Measurements from ENCODE around the gene TGFB2. TPM values are rescaled to one million over a fixed set of nuclear protein-coding genes. Genes with fewer than 3 reads are reported as not detected.

TGFB2 gene
- total RNA-seq, 2 experiments from 2014 or later = 0.11 TPM

GRCh38 chr1:218377143-218377660 lies 32.1 kb downstream of the TGFB2 start:
- ChIA-PET CTCF (no interaction called here), POLR2A (interaction anchor here (1.3 kb wide), 1 partner anchor 12 kb away, joined by 3 read pairs; no protein-coding TSS in a partner anchor)
- Mint-ChIP-seq H3K27ac (no peak overlapping the region), H3K27me3 (peaks cover 22% of the 10 kb centered on the region), H3K9me3 (no peaks in the 10 kb centered on the region), H3K36me3 (ENCODE audit: low read depth) (no peaks in the 10 kb centered on the region), H3K4me1 (ENCODE audit: low read depth) (peaks cover 6% of the 10 kb centered on the region), H3K4me3 (no peak overlapping the region)
- Histone ChIP-seq H3K9me3 (ENCODE audit: control insufficient read depth in 1 of 2, insufficient read depth in 1 of 2, low read length in 2 of 2) (no peaks in the 10 kb centered on the region), H3K4me3 (ENCODE audit: low read length) (no peak overlapping the region), H3K27ac (ENCODE audit: low read depth in 1 of 2, low read length in 2 of 2) (no peak overlapping the region), H3K27me3 (ENCODE audit: control insufficient read depth in 1 of 2, insufficient read depth in 2 of 2, low read length in 2 of 2) (no peaks in the 10 kb centered on the region), H3K36me3 (ENCODE audit: insufficient read depth, low read length) (no peaks in the 10 kb centered on the region), H3K4me1 (ENCODE audit: insufficient read depth, low read length) (peaks cover 4% of the 10 kb centered on the region)
- DNase-seq (peak in 12 of 14 experiments; percentile 3 to 63 (median 23)), ATAC-seq (ENCODE audit: poor library complexity) (peak; percentile 73)
- no peak for TF ChIP-seq CTCF (IDR thresholded peaks at IDR 0.05)
- intact Hi-C loops (cut with DNase I, micrococcal nuclease) = no loop called here

GRCh38 chr1:218380125-218380977 lies 35.2 kb downstream of the TGFB2 start:
- H3K27ac ChIP-seq (ENCODE audit: low read depth in 1 of 2, low read length in 2 of 2) = no peak overlapping the region
- H3K4me1 Mint-ChIP-seq (ENCODE audit: low read depth) = peaks cover 6% of the 10 kb centered on the region
- CTCF ChIA-PET = no interaction called here
- no peaks in the 10 kb centered on the region for H3K9me3 Mint-ChIP-seq
- H3K27me3 Mint-ChIP-seq = peaks cover 44% of the 10 kb centered on the region
- peaks cover 4% of the 10 kb centered on the region for H3K4me1 ChIP-seq (ENCODE audit: insufficient read depth, low read length)
- POLR2A ChIA-PET = no interaction called here
- no peak for TF ChIP-seq CTCF (IDR thresholded peaks at IDR 0.05)
- intact Hi-C loops (cut with DNase I, micrococcal nuclease) = no loop called here
- ATAC-seq (ENCODE audit: poor library complexity) = no peak
- no peaks in the 10 kb centered on the region for H3K36me3 Mint-ChIP-seq (ENCODE audit: low read depth)
- DNase-seq = no peak
- H3K27ac Mint-ChIP-seq = no peak overlapping the region
- peaks cover 0 to 7% of the 10 kb centered on the region in 2 experiments for H3K27me3 ChIP-seq (ENCODE audit: control insufficient read depth in 1 of 2, insufficient read depth in 2 of 2, low read length in 2 of 2)
- H3K4me3 ChIP-seq (ENCODE audit: low read length) = no peak overlapping the region
- no peaks in the 10 kb centered on the region for H3K36me3 ChIP-seq (ENCODE audit: insufficient read depth, low read length)
- H3K4me3 Mint-ChIP-seq = no peak overlapping the region
- H3K9me3 ChIP-seq (ENCODE audit: control insufficient read depth in 1 of 2, insufficient read depth in 1 of 2, low read length in 2 of 2) = no peaks in the 10 kb centered on the region

- H3K27ac Mint-ChIP-seq = no peak overlapping the region
- Histone ChIP-seq H3K27ac (ENCODE audit: low read depth in 1 of 2, low read length in 2 of 2) (no peak overlapping the region), H3K9me3 (ENCODE audit: control insufficient read depth in 1 of 2, insufficient read depth in 1 of 2, low read length in 2 of 2) (no peaks in the 10 kb centered on the region), H3K27me3 (ENCODE audit: control insufficient read depth in 1 of 2, insufficient read depth in 2 of 2, low read length in 2 of 2) (peaks cover 0 to 7% of the 10 kb centered on the region in 2 experiments), H3K4me3 (ENCODE audit: low read length) (no peak overlapping the region), H3K4me1 (ENCODE audit: insufficient read depth, low read length) (no peaks in the 10 kb centered on the region), H3K36me3 (ENCODE audit: insufficient read depth, low read length) (no peaks in the 10 kb centered on the region)
- peaks cover 4% of the 10 kb centered on the region for H3K4me1 Mint-ChIP-seq (ENCODE audit: low read depth)
- intact Hi-C loops (cut with DNase I, micrococcal nuclease) = no loop called here
- H3K9me3 Mint-ChIP-seq = no peaks in the 10 kb centered on the region
- ChIA-PET CTCF (no interaction called here), POLR2A (no interaction called here)
- peaks cover 46% of the 10 kb centered on the region for H3K27me3 Mint-ChIP-seq
- DNase-seq = no peak
- TF ChIP-seq CTCF (IDR thresholded peaks at IDR 0.05) = no peak
- no peaks in the 10 kb centered on the region for H3K36me3 Mint-ChIP-seq (ENCODE audit: low read depth)
- H3K4me3 Mint-ChIP-seq = no peak overlapping the region
- no peak for ATAC-seq (ENCODE audit: poor library complexity)
Observed at GRCh38 chr1:218382261-218382660, 37.1 kb downstream of the TGFB2 start.

All from CD4-positive, alpha-beta T cell (primary cell).